Cardiac muscle cell (in vitro differentiated cells and primary cell): ENCODE results near the gene ADO. TPM values are rescaled to one million over a fixed set of nuclear protein-coding genes. Genes with fewer than 3 reads are reported as not detected.

Source experiments
- DNase-seq, 2 donors: peaks; one replicate each; pipeline versions ENCODE4 v3.0.0 to v3.0.0-alpha.2; 2010 to 2017; ENCODE audit warnings: low read depth in 1 of 2, low spot score in 1 of 2
- H3K27ac ChIP-seq: fragments of 200-600 bp; sonication (generic); 2 replicates; pipeline ENCODE4 v1.5.1; 2016
- H3K27me3 ChIP-seq: fragments of 200-600 bp; sonication (generic); 2 replicates; pipeline ENCODE4 v1.6.0; 2016; ENCODE audit warnings: control low read depth
- H3K36me3 ChIP-seq: fragments of 200-600 bp; sonication (generic); 2 replicates; pipeline ENCODE4 v1.5.1; 2016; ENCODE audit warnings: control low read depth
- H3K4me1 ChIP-seq: fragments of 200-600 bp; sonication (generic); 2 replicates; pipeline ENCODE4 v1.8.1; 2017; ENCODE audit warnings: low read depth, mild to moderate bottlenecking, mixed run types
- H3K4me3 ChIP-seq: fragments of 200-600 bp; sonication (generic); 2 replicates; pipeline ENCODE4 v1.5.1; 2016; ENCODE audit warnings: mild to moderate bottlenecking
- H3K9me3 ChIP-seq: fragments of 200-600 bp; sonication (generic); 2 replicates; pipeline ENCODE4 v1.5.1; 2017; ENCODE audit warnings: low read depth, mild to moderate bottlenecking, control low read depth
- polyA plus RNA-seq: library from polyadenylated mRNA; unstranded; fragments of >200 nt; fragmentation: Nextera tagmentation; extraction: Ambion mirVana; gene quantifications from 2 replicates; pipeline ENCODE4 v1.2.1, GENCODE V29; 2016
- total RNA-seq: library from RNA; depleted of rRNA; stranded (reverse); fragments of >200 nt; gene quantifications from 2 replicates; pipeline ENCODE4 v1.2.3, GENCODE V29; 2016
- TF ChIP-seq, protein P1 (sequence below): IDR thresholded peaks from 2 replicates; pipeline ENCODE4 v1.5.1; 2012; ENCODE audit warnings: low read depth, mild to moderate bottlenecking, low read length

The ADO gene
- total RNA-seq (29.4 and 33.3 TPM in 2 replicates), polyA plus RNA-seq (6.8 and 9.4 TPM in 2 replicates)

DNA sequence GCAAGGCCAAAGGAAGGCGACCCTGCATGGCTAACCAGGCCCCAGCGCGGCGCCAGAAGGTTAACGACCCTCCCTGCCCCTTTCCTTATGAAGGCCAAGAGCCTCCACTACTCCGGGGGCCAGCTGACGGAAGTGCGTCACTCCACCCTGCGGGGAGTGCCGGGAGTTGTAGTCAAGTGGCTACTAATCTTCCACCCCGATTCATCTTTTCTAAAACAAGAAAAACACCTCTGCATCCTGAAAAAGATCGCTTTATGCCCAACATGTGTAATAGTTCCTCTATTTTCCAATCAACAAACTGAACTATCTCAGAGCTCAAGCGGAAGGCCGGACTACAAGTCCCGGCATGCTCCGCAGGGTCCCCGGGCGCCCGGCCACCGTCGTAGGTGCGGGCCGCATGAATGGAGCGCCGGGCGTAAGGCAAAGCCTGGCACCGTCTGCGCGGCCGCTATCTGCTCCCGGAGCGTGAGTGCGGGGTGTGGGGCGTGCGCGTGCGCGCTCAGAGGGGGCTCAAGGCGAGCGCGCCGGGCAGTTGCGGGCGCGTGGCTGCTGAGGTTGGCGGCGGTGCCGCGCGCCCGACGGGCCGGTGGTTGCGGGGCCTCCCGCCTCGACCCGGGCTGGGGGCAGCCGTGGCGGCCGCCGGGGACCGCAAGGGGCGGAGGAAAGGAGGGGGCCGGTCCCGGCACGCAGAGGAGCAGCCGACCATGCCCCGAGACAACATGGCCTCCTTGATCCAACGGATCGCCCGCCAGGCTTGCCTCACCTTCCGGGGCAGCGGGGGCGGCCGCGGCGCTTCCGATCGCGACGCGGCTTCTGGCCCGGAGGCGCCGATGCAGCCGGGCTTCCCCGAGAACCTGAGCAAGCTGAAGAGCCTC, at the start of gene ADO:
Gene ADO (plus strand): TSS at position 365 of the 875 bp plus-strand sequence. CDS start 340 bp downstream, at position 705.
- Histone ChIP-seq H3K9me3 (no peaks in the 10 kb centered on the region), H3K4me1 (peaks cover 7% of the 10 kb centered on the region), H3K27me3 (no peaks in the 10 kb centered on the region), H3K4me3 (peak within 1 kb of the TSS; percentile 68), H3K27ac (peak within 1 kb of the TSS; percentile 96), H3K36me3 (no peaks in the 10 kb centered on the region)
- DNase-seq: peak; percentile 90 to 92
- TF ChIP-seq, protein P1, sequence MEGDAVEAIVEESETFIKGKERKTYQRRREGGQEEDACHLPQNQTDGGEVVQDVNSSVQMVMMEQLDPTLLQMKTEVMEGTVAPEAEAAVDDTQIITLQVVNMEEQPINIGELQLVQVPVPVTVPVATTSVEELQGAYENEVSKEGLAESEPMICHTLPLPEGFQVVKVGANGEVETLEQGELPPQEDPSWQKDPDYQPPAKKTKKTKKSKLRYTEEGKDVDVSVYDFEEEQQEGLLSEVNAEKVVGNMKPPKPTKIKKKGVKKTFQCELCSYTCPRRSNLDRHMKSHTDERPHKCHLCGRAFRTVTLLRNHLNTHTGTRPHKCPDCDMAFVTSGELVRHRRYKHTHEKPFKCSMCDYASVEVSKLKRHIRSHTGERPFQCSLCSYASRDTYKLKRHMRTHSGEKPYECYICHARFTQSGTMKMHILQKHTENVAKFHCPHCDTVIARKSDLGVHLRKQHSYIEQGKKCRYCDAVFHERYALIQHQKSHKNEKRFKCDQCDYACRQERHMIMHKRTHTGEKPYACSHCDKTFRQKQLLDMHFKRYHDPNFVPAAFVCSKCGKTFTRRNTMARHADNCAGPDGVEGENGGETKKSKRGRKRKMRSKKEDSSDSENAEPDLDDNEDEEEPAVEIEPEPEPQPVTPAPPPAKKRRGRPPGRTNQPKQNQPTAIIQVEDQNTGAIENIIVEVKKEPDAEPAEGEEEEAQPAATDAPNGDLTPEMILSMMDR: no peak

DNA sequence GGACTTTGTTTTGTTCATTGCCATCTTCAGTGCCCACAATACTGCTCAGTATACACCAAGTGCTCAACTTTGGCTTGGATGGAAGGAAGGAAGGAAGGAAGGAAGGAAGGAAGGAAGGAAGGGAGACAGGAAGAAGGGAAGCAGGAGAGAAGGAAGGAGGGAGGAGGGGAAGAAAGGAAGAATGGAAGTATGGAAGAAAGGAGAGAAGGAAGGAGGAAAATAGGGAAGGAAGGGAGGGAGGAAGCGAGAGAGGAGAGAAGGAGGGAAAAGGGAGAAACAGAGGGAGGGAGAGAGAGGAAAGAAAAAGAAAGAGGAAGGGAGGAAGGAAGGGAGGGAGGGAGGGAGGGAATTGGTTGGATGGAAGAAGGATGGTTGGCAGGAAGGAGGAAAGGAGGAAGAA, 49.6 kb upstream of the ADO start:
- Histone ChIP-seq H3K9me3 (no peaks in the 10 kb centered on the region), H3K4me1 (no peaks in the 10 kb centered on the region), H3K36me3 (no peaks in the 10 kb centered on the region), H3K4me3 (no peak overlapping the region), H3K27ac (no peak overlapping the region), H3K27me3 (no peaks in the 10 kb centered on the region)
- TF ChIP-seq, protein P1: no peak
- DNase-seq: no peak

DNA sequence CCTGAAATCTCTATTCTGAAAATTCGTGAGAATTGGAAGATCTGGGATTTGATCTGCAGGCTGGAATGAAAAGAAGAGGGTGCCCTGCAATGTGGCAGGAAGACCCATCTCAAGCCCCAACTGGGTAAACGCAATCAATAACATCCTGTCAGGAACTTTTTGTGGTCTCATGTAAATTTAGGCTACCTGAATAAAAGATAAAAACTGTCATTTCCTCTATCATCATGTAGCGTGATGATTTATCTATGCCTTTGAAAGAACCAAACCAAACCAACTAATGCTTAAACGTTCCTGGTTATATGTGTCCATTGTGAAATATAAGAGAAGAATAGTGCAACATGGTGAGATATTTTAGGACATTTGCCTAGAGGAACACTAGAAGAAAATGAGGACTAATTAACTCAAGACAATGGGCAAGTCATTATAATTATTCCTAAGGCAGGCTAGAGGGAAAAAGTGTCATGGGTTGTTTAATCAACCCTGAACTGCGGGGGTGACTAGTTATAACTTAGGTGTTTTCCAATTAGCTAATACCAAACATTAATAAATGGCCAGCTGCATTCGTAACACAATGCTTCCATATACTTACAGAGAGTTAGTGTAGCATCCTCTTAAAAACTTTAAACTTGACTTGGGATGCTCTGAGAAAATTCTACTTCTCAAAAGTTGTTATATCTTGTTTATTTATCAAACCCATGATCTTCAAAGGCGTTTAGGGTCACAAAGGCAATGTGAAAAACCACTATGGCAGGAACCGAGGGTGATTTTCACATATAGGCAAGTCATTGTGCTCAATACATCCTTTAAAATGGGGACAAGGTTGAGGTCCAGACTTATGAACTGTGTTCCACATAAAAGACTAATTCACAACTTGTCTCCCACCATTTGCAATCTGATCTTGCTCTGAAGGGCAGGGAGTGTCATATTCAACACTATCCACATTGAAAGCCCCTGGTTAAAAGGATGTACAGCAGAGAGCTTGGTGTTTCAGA, 48.6 kb upstream of the ADO start:
- TF ChIP-seq, protein P1: no peak
- Histone ChIP-seq H3K27me3 (no peaks in the 10 kb centered on the region), H3K4me3 (no peak overlapping the region), H3K9me3 (no peaks in the 10 kb centered on the region), H3K36me3 (no peaks in the 10 kb centered on the region), H3K27ac (no peak overlapping the region), H3K4me1 (no peaks in the 10 kb centered on the region)
- no peak for DNase-seq

DNA sequence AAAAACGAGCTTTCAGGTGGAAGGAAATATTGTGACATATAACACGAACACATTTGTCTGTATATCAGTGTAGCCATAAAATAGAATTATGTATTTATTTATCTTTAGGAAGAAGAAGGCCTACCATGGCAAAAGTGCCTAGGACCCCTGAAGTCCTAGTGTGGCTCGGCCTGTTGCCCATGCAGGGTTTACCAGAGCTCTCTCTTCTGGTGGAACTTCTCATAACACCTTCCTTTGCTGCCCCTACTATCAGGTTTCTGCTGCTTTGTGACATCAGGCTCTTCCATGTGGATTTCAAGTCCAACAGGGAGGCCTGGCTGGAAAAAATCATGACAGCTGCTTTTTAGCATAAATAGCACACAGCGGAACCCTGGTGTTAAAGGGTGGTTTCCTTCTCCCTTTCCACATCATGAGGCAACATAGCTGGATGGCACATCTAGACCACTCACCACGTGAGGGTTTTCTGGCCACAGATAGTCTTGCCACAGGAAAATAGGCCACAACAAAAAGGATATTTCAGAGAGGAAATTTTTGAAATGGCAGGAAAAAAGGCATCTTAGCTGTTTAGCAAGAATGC, 44.8 kb upstream of the ADO start:
- Histone ChIP-seq H3K27ac (no peak overlapping the region), H3K36me3 (no peaks in the 10 kb centered on the region), H3K4me1 (peaks cover 13% of the 10 kb centered on the region), H3K27me3 (no peaks in the 10 kb centered on the region), H3K9me3 (no peaks in the 10 kb centered on the region), H3K4me3 (no peak overlapping the region)
- TF ChIP-seq, protein P1: no peak
- no peak for DNase-seq

DNA sequence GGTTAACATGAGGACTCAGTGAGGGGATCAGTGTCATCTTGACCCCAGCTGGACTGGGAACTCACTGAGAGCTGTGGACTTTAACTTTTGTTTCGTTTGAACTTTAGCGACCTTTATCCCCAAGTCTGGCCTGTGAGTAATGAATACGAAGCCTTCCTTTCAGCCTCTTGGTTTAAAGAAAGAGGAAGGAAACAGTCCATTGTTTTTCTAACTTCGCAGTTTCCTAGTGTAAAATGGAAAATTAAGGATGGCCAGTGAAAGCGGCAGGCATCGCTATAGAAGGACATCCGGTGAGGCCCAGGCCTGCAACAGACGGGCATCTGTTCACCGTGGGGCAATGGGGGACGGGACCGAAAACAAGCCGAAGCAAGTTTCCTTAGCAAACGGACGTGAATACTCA, 44.1 kb upstream of the ADO start:
- TF ChIP-seq, protein P1: no peak
- H3K36me3 ChIP-seq: no peaks in the 10 kb centered on the region
- H3K9me3 ChIP-seq: no peaks in the 10 kb centered on the region
- H3K27me3 ChIP-seq: no peaks in the 10 kb centered on the region
- H3K4me1 ChIP-seq: peaks cover 13% of the 10 kb centered on the region
- no peak overlapping the region for H3K27ac ChIP-seq
- H3K4me3 ChIP-seq: no peak overlapping the region
- DNase-seq: no peak
